Omental fat pad (tissue), 4 donors: ENCODE measurements around the gene NEBL. TPM values are rescaled to one million over a fixed set of nuclear protein-coding genes. Genes with fewer than 3 reads are reported as not detected.

Experiments
- ATAC-seq: fragments of 150-250 bp; one replicate; pipeline ENCODE4 v1.9.1; 2016; ENCODE audit warnings: mild to moderate bottlenecking, moderate library complexity; ENCODE audit not compliant: low FRiP score
- DNase-seq: peaks from one replicate; pipeline ENCODE4 v3.0.0-alpha.2; 2019; ENCODE audit warnings: low spot score
- total RNA-seq, 4 donors: library from RNA; depleted of rRNA; stranded (reverse); fragments of >200 nt; gene quantifications; one replicate each; pipeline ENCODE4 v1.1.0, GENCODE V29; 2016
- TF ChIP-seq, protein P1 (sequence below), 3 donors: fragments of 450-650 bp; IDR thresholded peaks; one replicate each; pipeline ENCODE4 v1.5.1; 2016 to 2017; ENCODE audit warnings: antibody characterized with exemption in 3 of 3, mild to moderate bottlenecking in 3 of 3, moderate library complexity in 2 of 3

The NEBL gene
- total RNA-seq, 4 donors from 2014 or later, result 6.4 to 20.5 (median 12.7) TPM

DNA sequence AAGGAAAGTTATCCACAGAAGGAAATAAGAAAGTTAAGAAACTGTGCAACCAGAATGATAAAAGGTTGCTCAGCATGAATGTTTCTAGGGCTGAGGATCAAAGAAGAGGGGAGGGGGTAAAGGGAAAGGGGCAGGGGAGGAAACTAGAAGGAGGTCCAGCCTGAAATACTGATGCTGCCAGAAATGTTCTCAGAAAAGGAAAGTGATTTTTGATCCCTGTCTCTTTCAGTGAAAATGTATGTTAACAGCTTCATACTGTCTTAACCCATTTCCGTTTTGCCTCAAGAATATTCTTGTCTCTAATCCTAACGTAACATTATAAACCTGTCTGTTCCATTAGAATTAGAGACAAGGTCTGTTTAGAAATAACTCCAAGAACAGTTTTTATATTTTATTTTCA is 49.6 kb downstream of the NEBL start:
- ATAC-seq, result no peak
- DNase-seq, result no peak
- TF ChIP-seq, protein P1, sequence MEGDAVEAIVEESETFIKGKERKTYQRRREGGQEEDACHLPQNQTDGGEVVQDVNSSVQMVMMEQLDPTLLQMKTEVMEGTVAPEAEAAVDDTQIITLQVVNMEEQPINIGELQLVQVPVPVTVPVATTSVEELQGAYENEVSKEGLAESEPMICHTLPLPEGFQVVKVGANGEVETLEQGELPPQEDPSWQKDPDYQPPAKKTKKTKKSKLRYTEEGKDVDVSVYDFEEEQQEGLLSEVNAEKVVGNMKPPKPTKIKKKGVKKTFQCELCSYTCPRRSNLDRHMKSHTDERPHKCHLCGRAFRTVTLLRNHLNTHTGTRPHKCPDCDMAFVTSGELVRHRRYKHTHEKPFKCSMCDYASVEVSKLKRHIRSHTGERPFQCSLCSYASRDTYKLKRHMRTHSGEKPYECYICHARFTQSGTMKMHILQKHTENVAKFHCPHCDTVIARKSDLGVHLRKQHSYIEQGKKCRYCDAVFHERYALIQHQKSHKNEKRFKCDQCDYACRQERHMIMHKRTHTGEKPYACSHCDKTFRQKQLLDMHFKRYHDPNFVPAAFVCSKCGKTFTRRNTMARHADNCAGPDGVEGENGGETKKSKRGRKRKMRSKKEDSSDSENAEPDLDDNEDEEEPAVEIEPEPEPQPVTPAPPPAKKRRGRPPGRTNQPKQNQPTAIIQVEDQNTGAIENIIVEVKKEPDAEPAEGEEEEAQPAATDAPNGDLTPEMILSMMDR (IDR thresholded peaks at IDR 0.05), result no peak

DNA sequence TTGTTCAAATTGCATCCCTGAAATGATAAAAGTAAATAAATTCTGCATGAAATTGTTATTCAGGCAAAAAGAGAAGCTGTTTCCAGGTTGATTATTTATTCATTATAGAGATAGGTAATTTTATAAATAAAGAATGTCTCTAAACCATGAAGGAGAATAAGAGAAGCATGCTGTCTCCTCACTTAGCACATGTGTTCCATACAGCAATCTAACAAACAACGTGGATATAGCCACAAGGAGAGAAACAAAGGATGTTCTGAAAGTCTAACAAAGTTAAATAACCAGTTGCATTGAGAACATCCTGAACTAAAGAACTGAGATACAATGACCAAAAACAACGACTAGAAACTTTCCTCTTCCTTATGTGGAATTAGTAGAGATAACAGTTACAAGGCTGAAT is 50.8 kb downstream of the NEBL start:
- DNase-seq (no peak), ATAC-seq (no peak)
- TF ChIP-seq, protein P1 (IDR thresholded peaks at IDR 0.05), result no peak

DNA sequence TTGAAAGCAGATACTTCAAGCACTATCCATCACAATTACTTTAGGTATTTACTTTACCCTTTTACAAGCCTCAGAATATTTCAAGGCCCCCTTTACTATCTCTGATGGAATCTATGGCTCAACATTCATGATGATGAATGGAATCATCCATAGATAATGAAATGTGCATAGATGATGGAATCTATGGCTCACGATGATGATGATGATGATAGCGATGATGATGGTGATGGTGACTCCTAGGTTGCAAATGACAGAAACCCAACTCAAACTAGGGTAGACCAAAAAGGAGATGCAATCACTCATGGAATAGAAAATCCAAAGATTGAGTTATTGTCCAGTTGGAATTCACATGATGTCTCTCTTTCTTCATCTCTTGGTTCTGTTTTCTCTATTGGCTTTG is 55.7 kb downstream of the NEBL start:
- no peak for DNase-seq
- no peak for ATAC-seq
- TF ChIP-seq, protein P1 (IDR thresholded peaks at IDR 0.05), result no peak

DNA sequence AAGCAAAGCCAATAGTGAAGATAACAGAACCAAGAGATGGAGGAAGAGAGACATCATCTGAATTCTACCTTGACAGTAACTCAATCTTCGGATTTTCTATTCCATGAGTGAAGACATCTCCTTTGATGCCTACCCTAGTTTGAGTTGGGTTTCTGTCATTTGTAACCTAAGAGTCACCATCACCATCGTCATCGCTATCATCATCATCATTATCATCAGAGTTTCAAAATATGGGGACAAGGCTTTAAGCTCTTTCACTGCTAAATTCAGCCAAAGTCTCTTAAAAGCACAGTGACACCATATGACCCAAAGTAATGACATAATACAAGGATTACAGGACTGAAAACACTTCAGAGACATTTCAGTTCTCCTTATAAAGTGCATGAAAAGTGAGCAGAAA is 57.2 kb downstream of the NEBL start:
- DNase-seq (no peak), ATAC-seq (no peak)
- TF ChIP-seq, protein P1 (IDR thresholded peaks at IDR 0.05), result no peak

DNA sequence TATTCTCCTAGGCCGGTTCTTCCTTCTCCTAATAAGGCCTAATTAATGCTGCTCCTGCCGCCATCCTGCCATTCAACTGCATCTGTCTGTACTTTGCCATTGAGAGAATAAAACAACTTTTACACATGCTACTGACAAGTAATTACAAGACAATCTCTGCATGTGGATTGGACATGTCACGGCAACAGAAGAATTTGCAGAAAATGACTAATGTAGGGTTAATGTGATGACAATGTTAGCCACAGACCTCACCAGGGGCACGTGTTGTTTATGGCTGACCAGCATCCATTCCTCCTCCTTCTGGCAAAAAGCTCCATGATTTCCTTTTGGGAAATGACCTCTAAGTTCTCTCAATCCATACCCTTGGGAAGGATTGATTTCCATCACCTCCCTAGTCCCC is 58.0 kb downstream of the NEBL start:
- no peak for ATAC-seq
- TF ChIP-seq, protein P1 (IDR thresholded peaks at IDR 0.05), result no peak
- no peak for DNase-seq

DNA sequence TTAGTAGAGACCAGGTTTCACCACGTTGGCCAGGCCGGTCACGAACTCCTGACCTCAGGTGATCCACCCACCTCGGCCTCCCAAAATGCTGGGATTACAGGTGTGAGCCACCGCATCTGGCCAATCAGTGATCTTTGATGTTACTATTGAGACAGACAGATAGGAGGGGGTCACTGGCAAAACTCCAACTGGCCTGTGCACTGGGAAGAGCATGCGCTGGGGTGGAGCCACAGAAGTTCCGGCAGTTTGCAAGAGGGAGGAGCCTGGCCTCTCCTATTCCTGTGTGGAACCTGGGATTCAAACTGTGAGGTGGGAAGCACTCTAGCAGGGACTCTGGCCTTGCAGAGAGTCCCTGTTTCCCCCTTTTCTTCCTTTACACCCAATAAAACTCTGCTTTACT is 60.7 kb downstream of the NEBL start:
- ATAC-seq (no peak), DNase-seq (no peak)
- TF ChIP-seq, protein P1 (IDR thresholded peaks at IDR 0.05), result no peak

DNA sequence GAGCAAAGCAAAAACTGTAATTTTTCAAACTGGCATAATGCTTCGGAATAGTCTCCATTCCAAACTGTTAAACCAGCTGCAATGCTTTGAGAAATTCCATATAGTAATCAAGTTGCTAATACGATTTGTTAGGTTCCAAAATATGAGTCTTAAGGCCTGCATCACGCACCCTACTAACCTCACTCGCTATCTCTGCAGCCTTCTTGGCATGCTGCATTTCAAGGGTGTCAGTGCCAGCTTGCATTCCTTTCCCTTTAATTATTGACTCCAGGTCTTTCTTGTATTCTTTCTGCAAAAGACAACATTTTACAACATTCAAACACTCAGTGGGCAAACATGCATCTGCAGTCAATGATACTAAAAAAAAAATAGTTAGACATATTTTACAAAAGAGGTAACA is 61.8 kb downstream of the NEBL start:
- DNase-seq (no peak), ATAC-seq (no peak)
- TF ChIP-seq, protein P1 (IDR thresholded peaks at IDR 0.05), result no peak
